GM23338 (cell line): ENCODE data around the gene SLC19A1.

Experiments used
- CREB1 ChIP-seq: fragments of 250-450 bp; sonication (Bioruptor Pico); IDR thresholded peaks from 2 replicates; pipeline ENCODE4 v1.5.0; 2020; ENCODE audit warnings: low read depth, mild to moderate bottlenecking, moderate library complexity
- CTCF ChIP-seq, 2 experiments: fragments of 200-600 bp in 1 of 2; sonication (generic) in 1 of 2; conservative IDR thresholded peaks; 2 replicates each; pipeline versions ENCODE4 v1.5.1 to v1.6.1; 2016 to 2017; ENCODE audit warnings: antibody characterized with exemption in 2 of 2, low read depth in 2 of 2, mild to moderate bottlenecking in 2 of 2, moderate library complexity in 1 of 2
- ETS1 ChIP-seq: IDR thresholded peaks from 2 replicates; pipeline ENCODE4 v1.6.1; 2016; ENCODE audit warnings: antibody characterized with exemption
- EZH2 ChIP-seq: fragments of 200-600 bp; sonication (generic); IDR thresholded peaks from one replicate; pipeline ENCODE4 v1.8.0; 2017; ENCODE audit warnings: antibody characterized with exemption, mild to moderate bottlenecking, low read depth; ENCODE audit not compliant: unreplicated experiment
- EZH2phosphoT487 ChIP-seq: fragments of 200-600 bp; sonication (generic); IDR thresholded peaks from one replicate; pipeline ENCODE4 v1.8.1; 2018; ENCODE audit warnings: antibody characterized with exemption; ENCODE audit not compliant: unreplicated experiment
- JUNB ChIP-seq: IDR thresholded peaks from one replicate; pipeline ENCODE4 v1.6.1; 2016; ENCODE audit warnings: antibody characterized with exemption; ENCODE audit not compliant: unreplicated experiment
- NANOG ChIP-seq: IDR thresholded peaks from 2 replicates; pipeline ENCODE4 v1.6.1; 2016; ENCODE audit warnings: antibody characterized with exemption, borderline replicate concordance
- POLR2AphosphoS5 ChIP-seq: IDR thresholded peaks from 2 replicates; pipeline ENCODE4 v1.6.1; 2016; ENCODE audit warnings: antibody characterized with exemption, low read depth
- REST ChIP-seq: IDR thresholded peaks from one replicate; pipeline ENCODE4 v1.6.1; 2018; ENCODE audit warnings: antibody characterized with exemption; ENCODE audit not compliant: unreplicated experiment
- STAT1 ChIP-seq: IDR thresholded peaks from one replicate; pipeline ENCODE4 v1.6.1; 2016; ENCODE audit warnings: antibody characterized with exemption; ENCODE audit not compliant: unreplicated experiment
- ZNF114 ChIP-seq: fragments of 250-450 bp; sonication (Bioruptor Pico); IDR thresholded peaks from 2 replicates; pipeline ENCODE4 v1.5.0; 2020; ENCODE audit warnings: mild to moderate bottlenecking, moderate library complexity
- ZNF331 ChIP-seq: fragments of 250-450 bp; sonication (Bioruptor Pico); IDR thresholded peaks from 2 replicates; pipeline ENCODE4 v1.5.0; 2020; ENCODE audit warnings: low read depth, mild to moderate bottlenecking, moderate library complexity
- ZNF462 ChIP-seq: fragments of 250-450 bp; sonication (Bioruptor Pico); IDR thresholded peaks from 2 replicates; pipeline ENCODE4 v1.5.0; 2020; ENCODE audit warnings: mild to moderate bottlenecking, moderate library complexity

GRCh38 chr21:45571641-45572040, 29.4 kb upstream of the SLC19A1 start:
- no peak for TF ChIP-seq CTCF (conservative IDR thresholded peaks at IDR 0.05; ENCODE audit: low read depth in 2 of 2)
- no peak for TF ChIP-seq REST
- TF ChIP-seq EZH2: no peak
- no peak for TF ChIP-seq POLR2AphosphoS5
- no peak for TF ChIP-seq EZH2phosphoT487
- TF ChIP-seq ZNF114 (CRISPR knock-in tag): no peak
- no peak for TF ChIP-seq JUNB
- TF ChIP-seq ETS1: no peak
- no peak for TF ChIP-seq CREB1 (CRISPR knock-in tag)
- TF ChIP-seq NANOG: no peak
- no peak for TF ChIP-seq ZNF462 (CRISPR knock-in tag)
- no peak for TF ChIP-seq ZNF331
- no peak for TF ChIP-seq STAT1
